Panc1 (cell line): ENCODE results near the gene ITPR3. TPM values are rescaled to one million over a fixed set of nuclear protein-coding genes. Genes with fewer than 3 reads are reported as not detected.

Experiments used
- ATAC-seq: fragments of 200-7000 bp; cut with Tn5 transposase; 2 replicates; pipeline ENCODE4 v1.9.1; 2020; ENCODE audit warnings: mild to moderate bottlenecking, moderate library complexity
- BruUV-seq: library from RNA; stranded (reverse); fragments of 400-500 nt; replicated peaks from 2 replicates; lab custom pipeline; 2021; lab: Mats Ljungman, UMichigan
- CTCF ChIA-PET: fragments of 300-600 bp; sonication (Branson Sonifier 250); formaldehyde crosslinking; loops from one replicate; lab custom pipeline; 2022; ENCODE audit warnings: antibody characterized with exemption; lab: Charles Lee
- POLR2A ChIA-PET: fragments of 300-600 bp; sonication (Branson Sonifier 250); formaldehyde crosslinking; loops from one replicate; lab custom pipeline; 2022; ENCODE audit warnings: antibody characterized with exemption; lab: Charles Lee
- DNase-seq: peaks from one replicate; pipeline ENCODE4 v3.0.0-alpha.2; 2010; ENCODE audit warnings: low read depth, low spot score
- H3K27ac ChIP-seq: 2 replicates; pipeline ENCODE4 v1.5.1; 2011; ENCODE audit warnings: mild to moderate bottlenecking, low read length, inconsistent platforms
- H3K27me3 ChIP-seq: fragments of 200-500 bp; sonication (Bioruptor generic); 2 replicates; pipeline ENCODE4 v1.6.0; 2014; ENCODE audit warnings: low read length, inconsistent platforms; ENCODE audit not compliant: control insufficient read depth, insufficient read depth
- H3K36me3 ChIP-seq: fragments of 200-500 bp; sonication (Bioruptor generic); 2 replicates; pipeline ENCODE4 v1.5.1; 2014; ENCODE audit warnings: inconsistent platforms, mild to moderate bottlenecking, low read length, moderate library complexity; ENCODE audit not compliant: control insufficient read depth, insufficient read depth
- H3K4me1 ChIP-seq: 2 replicates; pipeline ENCODE4 v1.5.1; 2011; ENCODE audit warnings: inconsistent platforms, mild to moderate bottlenecking, low read length, moderate library complexity; ENCODE audit not compliant: control insufficient read depth, insufficient read depth
- H3K4me3 ChIP-seq, 2 experiments: 2 replicates each; pipeline ENCODE4 v1.5.1; 2011 to 2012; ENCODE audit warnings: low read depth in 2 of 2, low read length in 2 of 2, mild to moderate bottlenecking in 2 of 2, inconsistent platforms in 1 of 2, moderate library complexity in 1 of 2
- H3K9me3 ChIP-seq: fragments of 200-500 bp; sonication (Bioruptor generic); 2 replicates; pipeline ENCODE4 v1.5.1; 2014; ENCODE audit warnings: low read depth, mild to moderate bottlenecking, inconsistent platforms, low read length, moderate library complexity; ENCODE audit not compliant: control insufficient read depth, insufficient read depth
- CTCF ChIP-seq: fragments of 450-650 bp; IDR thresholded peaks from 2 replicates; pipeline ENCODE4 v1.5.1; 2017; ENCODE audit warnings: mild to moderate bottlenecking
- POLR2AphosphoS5 ChIP-seq: IDR thresholded peaks from 2 replicates; pipeline ENCODE4 v1.6.1; 2012; ENCODE audit warnings: mild to moderate bottlenecking, low read depth, low read length, moderate library complexity
- REST ChIP-seq, 2 experiments: IDR thresholded peaks; 2 replicates each; pipeline ENCODE4 v1.6.1; 2011 to 2012; ENCODE audit warnings: low read depth in 2 of 2, control low read depth in 1 of 2, low read length in 1 of 2, mild to moderate bottlenecking in 1 of 2, moderate library complexity in 1 of 2; ENCODE audit not compliant: insufficient read depth in 1 of 2
- SIN3A ChIP-seq: IDR thresholded peaks from 2 replicates; pipeline ENCODE4 v1.6.1; 2012; ENCODE audit warnings: low read depth, mild to moderate bottlenecking, low read length, moderate library complexity, borderline replicate concordance; ENCODE audit not compliant: insufficient read depth
- TCF7L2 ChIP-seq: IDR thresholded peaks from 2 replicates; pipeline ENCODE4 v1.6.1; 2011; ENCODE audit warnings: mild to moderate bottlenecking, low read depth, low read length, inconsistent platforms
- in situ Hi-C: cut with HindIII; loops from 2 replicates; pipeline ENCODE4 v1.10.0; 2016; ENCODE audit warnings: low sequenced_read_pairs, low pct_unique_long_range_greater_than_20kb
- intact Hi-C: fragments of 100-400 bp; cut with micrococcal nuclease; formaldehyde crosslinking; loops from one replicate; pipeline ENCODE4 v1.10.0; 2022; ENCODE audit not compliant: unreplicated experiment
- total RNA-seq: library from RNA; stranded (reverse); gene quantifications from one replicate; pipeline ENCODE4 v1.2.1, GENCODE V29; 2021; ENCODE audit not compliant: unreplicated experiment

The ITPR3 gene
- total RNA-seq, 1 experiment from 2014 or later, result 65.8 TPM

GRCh38 chr6:33721508-33721907 lies 100.4 kb downstream of the ITPR3 start:
- no TSS peak for BruUV-seq
- no peak overlapping the region for H3K27ac ChIP-seq
- ATAC-seq (no peak), DNase-seq (no peak)
- H3K4me1 ChIP-seq, result no peaks in the 10 kb centered on the region
- intact Hi-C loops, result no loop called here
- TF ChIP-seq REST (IDR thresholded peaks at IDR 0.05; ENCODE audit: insufficient read depth in 1 of 2, low read depth in 2 of 2, low read length in 1 of 2) (no peak), POLR2AphosphoS5 (no peak), CTCF (no peak), SIN3A (no peak), TCF7L2 (no peak)
- peaks cover 4% of the 10 kb centered on the region; the same call in 1 of the 2 replicates for H3K27me3 ChIP-seq
- in situ Hi-C loops, result no loop called here
- POLR2A ChIA-PET, result no interaction called here
- no peak overlapping the region for H3K4me3 ChIP-seq
- no peaks in the 10 kb centered on the region for H3K9me3 ChIP-seq
- CTCF ChIA-PET, result no interaction called here
- no peaks in the 10 kb centered on the region for H3K36me3 ChIP-seq

GRCh38 chr6:33722103-33722623 lies 101.0 kb downstream of the ITPR3 start:
- ChIA-PET POLR2A (interaction anchor here (0.5 kb wide), 1 partner anchor 258 kb away, joined by 9 read pairs; no protein-coding TSS in a partner anchor), CTCF (no interaction called here)
- intact Hi-C loops, result no loop called here
- ATAC-seq (no peak), DNase-seq (no peak)
- TF ChIP-seq CTCF, result no peak
- in situ Hi-C loops, result no loop called here
- Histone ChIP-seq H3K4me1 (no peaks in the 10 kb centered on the region), H3K9me3 (no peaks in the 10 kb centered on the region), H3K4me3 (no peak overlapping the region), H3K27ac (no peak overlapping the region), H3K36me3 (no peaks in the 10 kb centered on the region), H3K27me3 (peaks cover 4% of the 10 kb centered on the region; the same call in 1 of the 2 replicates)
- BruUV-seq, result no TSS peak
